ENCODE results near the gene PARD3B. TPM values are rescaled to one million over a fixed set of nuclear protein-coding genes. Genes with fewer than 3 reads are reported as not detected.

The PARD3B gene
- total and polyA plus RNA-seq, 3 donors from 2014 or later: 14.6 to 36.8 (median 29.6) TPM

DNA sequence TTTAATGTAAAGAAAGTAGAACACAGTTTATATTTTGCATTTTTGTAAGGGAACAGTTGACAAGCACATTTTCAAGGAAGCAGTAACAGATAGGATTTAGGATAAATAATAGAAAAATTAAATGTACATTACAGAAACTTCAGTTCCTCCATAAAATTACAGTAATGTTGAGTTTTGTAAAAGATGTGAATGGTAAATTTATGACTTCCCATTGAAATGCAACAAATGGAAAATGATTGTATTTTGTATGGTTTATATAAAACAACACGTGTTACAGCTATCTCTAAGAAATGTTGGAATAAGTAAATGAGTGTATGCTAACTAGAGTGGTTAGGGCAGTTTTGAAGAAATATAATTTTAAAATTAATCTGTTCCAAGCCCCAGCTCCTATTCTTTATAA, 227.3 kb downstream of the PARD3B start:
- Histone ChIP-seq H3K27me3 (no peaks in the 10 kb centered on the region), H3K36me3 (ENCODE audit: low read depth, missing control alignments) (no peaks in the 10 kb centered on the region), H3K4me1 (no peaks in the 10 kb centered on the region), H3K4me3 (no peak overlapping the region), H3K9me3 (no peaks in the 10 kb centered on the region), H3K27ac (no peak overlapping the region)
- 93 to 97% methylated on average over 1 of the region's 1 CpG for WGBS, 2 donors
- intact Hi-C loops (cut with DNase I; ENCODE audit: low total_unique reads): no loop called here
- TF ChIP-seq, protein P1, sequence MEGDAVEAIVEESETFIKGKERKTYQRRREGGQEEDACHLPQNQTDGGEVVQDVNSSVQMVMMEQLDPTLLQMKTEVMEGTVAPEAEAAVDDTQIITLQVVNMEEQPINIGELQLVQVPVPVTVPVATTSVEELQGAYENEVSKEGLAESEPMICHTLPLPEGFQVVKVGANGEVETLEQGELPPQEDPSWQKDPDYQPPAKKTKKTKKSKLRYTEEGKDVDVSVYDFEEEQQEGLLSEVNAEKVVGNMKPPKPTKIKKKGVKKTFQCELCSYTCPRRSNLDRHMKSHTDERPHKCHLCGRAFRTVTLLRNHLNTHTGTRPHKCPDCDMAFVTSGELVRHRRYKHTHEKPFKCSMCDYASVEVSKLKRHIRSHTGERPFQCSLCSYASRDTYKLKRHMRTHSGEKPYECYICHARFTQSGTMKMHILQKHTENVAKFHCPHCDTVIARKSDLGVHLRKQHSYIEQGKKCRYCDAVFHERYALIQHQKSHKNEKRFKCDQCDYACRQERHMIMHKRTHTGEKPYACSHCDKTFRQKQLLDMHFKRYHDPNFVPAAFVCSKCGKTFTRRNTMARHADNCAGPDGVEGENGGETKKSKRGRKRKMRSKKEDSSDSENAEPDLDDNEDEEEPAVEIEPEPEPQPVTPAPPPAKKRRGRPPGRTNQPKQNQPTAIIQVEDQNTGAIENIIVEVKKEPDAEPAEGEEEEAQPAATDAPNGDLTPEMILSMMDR (IDR thresholded peaks at IDR 0.05): no peak
- no peak for TF ChIP-seq POLR2A (IDR thresholded peaks at IDR 0.05)
- DNase-seq: no peak

DNA sequence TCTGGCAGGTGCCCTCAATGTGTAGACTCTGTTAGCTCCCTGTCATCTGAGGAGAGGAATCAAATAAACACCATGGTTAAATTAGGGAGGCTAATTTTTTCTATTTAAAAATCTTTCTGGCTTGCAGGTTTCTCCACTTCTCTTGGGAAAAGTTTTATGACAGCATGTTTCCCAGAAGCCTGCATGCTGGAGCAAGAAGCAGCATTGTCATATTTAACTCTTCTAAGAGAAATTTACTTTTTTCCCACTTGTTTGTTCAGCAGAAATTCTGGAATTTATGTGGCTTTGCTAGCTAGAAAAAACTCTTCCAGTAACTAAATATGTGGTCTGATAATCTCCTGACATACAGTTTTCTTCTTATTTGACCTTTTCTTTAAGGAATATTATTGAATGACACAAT, 230.5 kb downstream of the PARD3B start:
- no peaks in the 10 kb centered on the region for H3K36me3 ChIP-seq (ENCODE audit: low read depth, missing control alignments)
- intact Hi-C loops (cut with DNase I; ENCODE audit: low total_unique reads): no loop called here
- TF ChIP-seq POLR2A (IDR thresholded peaks at IDR 0.05): no peak
- TF ChIP-seq, protein P1 (IDR thresholded peaks at IDR 0.05): no peak
- no peaks in the 10 kb centered on the region for H3K27me3 ChIP-seq
- H3K4me3 ChIP-seq: no peak overlapping the region
- no peak for DNase-seq
- no peaks in the 10 kb centered on the region for H3K9me3 ChIP-seq
- no peak overlapping the region for H3K27ac ChIP-seq
- no peaks in the 10 kb centered on the region for H3K4me1 ChIP-seq

DNA sequence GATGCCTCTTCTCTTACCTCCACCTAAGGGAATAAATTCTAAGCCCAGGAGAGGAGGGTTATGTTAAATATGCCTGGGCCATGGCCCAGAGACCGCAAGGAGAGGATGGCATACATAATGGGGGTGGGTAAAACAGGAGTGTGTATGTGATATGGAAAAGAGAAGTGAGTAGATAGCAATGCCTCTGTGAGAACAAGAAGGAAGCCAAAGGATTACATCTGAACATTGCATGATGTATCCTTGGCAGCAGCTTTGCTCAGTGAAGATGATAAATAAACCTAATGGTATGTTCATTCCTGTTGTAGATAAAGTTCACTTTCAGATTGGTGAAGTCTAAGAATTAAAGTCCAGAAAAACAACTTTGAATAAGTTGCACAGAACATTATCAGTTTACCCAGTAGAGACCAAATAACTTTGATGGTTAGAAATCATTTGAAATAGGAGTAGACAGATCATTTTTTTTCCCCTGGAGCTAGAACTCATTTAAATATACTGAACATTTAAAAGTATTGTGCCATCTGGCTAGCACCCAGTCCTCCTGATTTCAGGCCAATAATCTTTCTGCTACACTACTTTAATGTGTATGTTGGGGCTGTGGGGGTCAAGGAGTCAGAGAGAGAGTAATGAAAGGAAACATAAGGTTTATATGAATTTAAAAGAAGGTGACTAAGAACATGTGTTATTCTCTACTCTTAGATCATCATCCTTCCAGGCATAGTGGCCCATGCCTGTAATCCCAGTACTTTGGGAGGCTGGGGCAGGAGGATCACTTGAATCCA, 231.7 kb downstream of the PARD3B start:
- DNase-seq: no peak
- Histone ChIP-seq H3K36me3 (ENCODE audit: low read depth, missing control alignments) (no peaks in the 10 kb centered on the region), H3K27ac (no peak overlapping the region), H3K4me1 (no peaks in the 10 kb centered on the region), H3K4me3 (no peak overlapping the region), H3K27me3 (no peaks in the 10 kb centered on the region), H3K9me3 (no peaks in the 10 kb centered on the region)
- intact Hi-C loops (cut with DNase I; ENCODE audit: low total_unique reads): no loop called here
- 89 to 100% methylated on average over 1 of the region's 1 CpG for WGBS, 2 donors
- no peak for TF ChIP-seq POLR2A (IDR thresholded peaks at IDR 0.05)
- TF ChIP-seq, protein P1 (IDR thresholded peaks at IDR 0.05): no peak

DNA sequence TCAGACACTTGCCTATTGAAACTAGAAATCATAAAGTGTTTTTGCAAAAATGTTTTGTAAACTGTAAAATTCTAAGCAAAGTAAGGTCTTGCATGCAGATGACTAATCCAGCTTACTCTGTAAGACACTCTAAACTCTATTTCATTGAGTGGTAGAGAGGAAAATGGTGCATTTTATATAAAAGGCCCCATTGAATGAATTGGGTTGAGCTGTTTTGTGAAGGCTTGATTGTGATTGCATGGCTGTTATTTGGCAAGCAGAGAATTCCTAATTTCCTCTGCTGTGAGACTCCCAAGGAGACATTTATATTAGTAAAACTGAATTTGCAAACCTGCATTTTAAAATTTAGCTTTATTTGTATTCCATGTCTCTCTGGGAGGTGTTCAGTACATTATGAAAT, 234.5 kb downstream of the PARD3B start:
- no peak overlapping the region for H3K27ac ChIP-seq
- H3K9me3 ChIP-seq: no peaks in the 10 kb centered on the region
- H3K4me3 ChIP-seq: no peak overlapping the region
- DNase-seq: no peak
- intact Hi-C loops (cut with DNase I; ENCODE audit: low total_unique reads): no loop called here
- H3K4me1 ChIP-seq: no peaks in the 10 kb centered on the region
- H3K36me3 ChIP-seq (ENCODE audit: low read depth, missing control alignments): no peaks in the 10 kb centered on the region
- no peaks in the 10 kb centered on the region for H3K27me3 ChIP-seq
- no peak for TF ChIP-seq POLR2A (IDR thresholded peaks at IDR 0.05)
- TF ChIP-seq, protein P1 (IDR thresholded peaks at IDR 0.05): no peak

DNA sequence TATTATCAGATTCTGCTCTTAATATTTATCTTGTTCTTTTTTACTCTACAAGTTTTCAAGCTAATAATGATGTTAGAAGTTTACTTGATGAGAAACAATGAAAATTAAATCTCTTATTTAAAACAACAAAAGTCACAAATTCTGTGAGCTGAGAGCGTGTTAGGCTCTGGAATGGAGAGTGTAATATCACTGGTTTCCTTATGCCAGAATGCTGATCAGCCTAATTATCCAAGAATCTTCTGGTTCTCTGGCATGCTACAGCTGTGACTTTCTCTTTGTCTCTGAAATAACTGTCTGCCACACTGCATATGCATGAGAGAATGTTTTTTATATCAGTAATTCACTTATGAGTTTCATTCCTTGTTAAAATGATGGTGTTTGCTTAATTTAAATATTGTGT, 236.7 kb downstream of the PARD3B start:
- H3K9me3 ChIP-seq: no peaks in the 10 kb centered on the region
- no peak overlapping the region for H3K27ac ChIP-seq
- TF ChIP-seq, protein P1 (IDR thresholded peaks at IDR 0.05): no peak
- no peak for TF ChIP-seq POLR2A (IDR thresholded peaks at IDR 0.05)
- intact Hi-C loops (cut with DNase I; ENCODE audit: low total_unique reads): no loop called here
- no peak overlapping the region for H3K4me3 ChIP-seq
- no peaks in the 10 kb centered on the region for H3K36me3 ChIP-seq (ENCODE audit: low read depth, missing control alignments)
- H3K27me3 ChIP-seq: no peaks in the 10 kb centered on the region
- no peaks in the 10 kb centered on the region for H3K4me1 ChIP-seq
- WGBS, 2 donors: 79 to 83% methylated on average over 1 of the region's 1 CpG
- DNase-seq: no peak
